SK-N-MC (cell line): ENCODE measurements around the gene ALS2.

ENCODE experiments used
- EZH2 ChIP-seq: fragments of 200-600 bp; sonication (generic); IDR thresholded peaks from one replicate; pipeline ENCODE4 v1.6.1; 2017; ENCODE audit warnings: antibody characterized with exemption
- POLR2AphosphoS5 ChIP-seq: IDR thresholded peaks from 2 replicates; pipeline ENCODE4 v1.6.1; 2012; ENCODE audit warnings: mild to moderate bottlenecking, low read depth, low read length, borderline replicate concordance

DNA sequence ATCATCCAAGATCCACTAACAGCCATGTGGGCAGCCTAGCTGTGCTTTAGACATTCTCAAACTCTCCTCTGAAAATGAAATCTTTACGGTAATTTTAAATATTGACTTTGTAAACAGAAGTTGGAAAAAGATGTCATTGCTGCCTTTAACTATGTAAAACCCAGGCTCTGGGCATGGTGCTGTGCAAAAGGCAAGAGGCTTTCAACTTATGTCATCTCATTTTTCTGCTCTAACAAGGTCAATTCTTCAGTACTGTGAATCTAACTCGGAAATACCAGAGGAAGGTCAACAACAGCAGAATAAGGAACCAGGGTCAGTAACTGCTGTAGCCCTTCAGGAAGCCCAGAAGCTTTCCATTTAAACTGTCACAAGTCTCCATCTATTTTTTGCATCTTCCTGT, 45.2 kb downstream of the ALS2 start:
- TF ChIP-seq EZH2, result no peak
- TF ChIP-seq POLR2AphosphoS5, result no peak
